ENCODE data around the gene RORB.

Gene RORB

DNA sequence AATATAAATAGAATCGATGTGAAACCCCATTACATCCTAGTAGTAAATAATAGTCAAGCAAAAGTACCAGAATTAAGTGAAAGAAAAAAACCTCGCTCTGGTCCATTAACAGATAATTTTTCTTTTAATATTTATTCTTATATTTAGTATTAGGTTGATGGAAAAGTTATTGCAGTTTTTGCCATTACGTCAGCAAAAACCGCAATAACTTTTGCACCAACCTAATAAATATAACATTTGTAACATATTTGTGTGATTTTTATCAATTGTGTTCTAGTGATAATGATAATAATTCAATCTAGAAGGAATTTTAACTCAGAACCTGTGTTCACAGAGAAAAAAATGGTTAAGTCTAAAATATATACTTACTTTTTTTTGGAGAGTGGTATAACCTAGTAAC is 16.1 kb downstream of the RORB start:
- Histone ChIP-seq H3K4me1 (ENCODE audit: control extremely low read depth in 1 of 4, control insufficient read depth in 4 of 4, insufficient read depth in 4 of 4, low read length in 3 of 4) (no peaks in the 10 kb centered on the region), H3K27me3 (replicated peaks in 2 of 5; ENCODE audit: control insufficient read depth in 4 of 5, insufficient read depth in 5 of 5, low read length in 4 of 5) (no peaks in the 10 kb centered on the region), H3K36me3 (ENCODE audit: control insufficient read depth in 4 of 4, insufficient read depth in 4 of 4, low read length in 3 of 4) (no peaks in the 10 kb centered on the region), H3K9me3 (ENCODE audit: control extremely low read depth in 1 of 5, control insufficient read depth in 4 of 5, insufficient read depth in 2 of 5, low read depth in 1 of 5, low read length in 4 of 5) (no peaks in the 10 kb centered on the region), H3K4me3 (ENCODE audit: control insufficient read depth in 1 of 7, extremely low read depth in 1 of 7, insufficient read depth in 4 of 7, low read depth in 2 of 7, low read length in 6 of 7) (no peak overlapping the region), H3K27ac (ENCODE audit: insufficient read depth in 1 of 2, low read depth in 1 of 2, low read length in 2 of 2, poor library complexity in 1 of 2, severe bottlenecking in 2 of 2) (no peak overlapping the region)
- no peak for DNase-seq
- ChIA-PET POLR2A (no interaction called here), CTCF (no interaction called here)
- WGBS (ENCODE audit: insufficient coverage), result no CpG with 5 or more reads among the region's 4 CpGs

DNA sequence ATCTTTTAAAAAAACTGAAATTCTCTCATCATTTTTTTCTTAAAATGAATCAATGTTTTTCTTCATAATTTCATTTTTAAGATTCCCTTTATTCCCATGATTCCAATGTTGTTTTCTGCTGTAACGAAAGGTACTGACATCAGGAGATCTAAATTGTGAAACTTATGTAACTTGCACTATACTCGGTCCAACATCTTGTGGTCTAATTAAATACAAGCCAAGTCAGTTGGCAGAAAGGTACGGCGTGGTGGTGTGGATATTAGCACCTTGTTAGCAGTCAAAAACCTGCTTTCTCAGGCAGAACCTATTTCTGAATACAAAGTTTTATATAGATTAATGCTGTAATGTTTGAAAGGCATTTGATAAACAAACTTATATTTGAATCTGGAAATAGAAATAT is 20.1 kb downstream of the RORB start:
- Histone ChIP-seq H3K4me1 (ENCODE audit: control extremely low read depth in 1 of 4, control insufficient read depth in 4 of 4, insufficient read depth in 4 of 4, low read length in 3 of 4) (no peaks in the 10 kb centered on the region), H3K27ac (ENCODE audit: insufficient read depth in 1 of 2, low read depth in 1 of 2, low read length in 2 of 2, poor library complexity in 1 of 2, severe bottlenecking in 2 of 2) (no peak overlapping the region), H3K36me3 (ENCODE audit: control insufficient read depth in 4 of 4, insufficient read depth in 4 of 4, low read length in 3 of 4) (no peaks in the 10 kb centered on the region), H3K4me3 (ENCODE audit: control insufficient read depth in 1 of 7, extremely low read depth in 1 of 7, insufficient read depth in 4 of 7, low read depth in 2 of 7, low read length in 6 of 7) (no peak overlapping the region), H3K27me3 (replicated peaks in 2 of 5; ENCODE audit: control insufficient read depth in 4 of 5, insufficient read depth in 5 of 5, low read length in 4 of 5) (peaks cover 0 to 2% (median 0%) of the 10 kb centered on the region in 5 experiments), H3K9me3 (ENCODE audit: control extremely low read depth in 1 of 5, control insufficient read depth in 4 of 5, insufficient read depth in 2 of 5, low read depth in 1 of 5, low read length in 4 of 5) (no peaks in the 10 kb centered on the region)
- ChIA-PET POLR2A (no interaction called here), CTCF (no interaction called here)
- WGBS (ENCODE audit: insufficient coverage), result 88% methylated on average over 1 of the region's 4 CpGs
- DNase-seq, result no peak

DNA sequence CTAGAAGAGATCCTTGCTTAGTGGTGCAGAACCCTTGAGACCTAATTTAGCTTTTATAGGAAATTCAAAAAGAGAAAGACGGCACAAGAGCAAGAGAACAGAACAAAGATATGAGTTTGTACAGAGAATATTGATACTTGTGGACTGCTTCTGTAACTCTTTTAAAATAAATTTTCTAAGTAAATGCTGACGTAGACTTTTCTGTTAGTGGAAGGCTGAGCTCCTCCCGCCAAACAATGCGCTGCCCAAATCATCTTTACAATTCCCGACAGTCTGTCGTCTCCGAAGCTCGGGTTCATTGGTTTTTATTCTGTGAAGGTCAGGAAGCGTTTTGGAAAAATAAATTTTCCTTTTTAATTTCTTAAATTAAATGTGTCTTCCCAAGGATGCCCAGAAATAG is 22.3 kb downstream of the RORB start:
- WGBS (ENCODE audit: insufficient coverage), result 97% methylated on average over 4 of the region's 9 CpGs
- CTCF ChIA-PET, result no interaction called here
- no peaks in the 10 kb centered on the region for H3K9me3 ChIP-seq (ENCODE audit: control extremely low read depth in 1 of 5, control insufficient read depth in 4 of 5, insufficient read depth in 2 of 5, low read depth in 1 of 5, low read length in 4 of 5)
- H3K27ac ChIP-seq (ENCODE audit: insufficient read depth in 1 of 2, low read depth in 1 of 2, low read length in 2 of 2, poor library complexity in 1 of 2, severe bottlenecking in 2 of 2), result no peak overlapping the region
- H3K4me1 ChIP-seq (ENCODE audit: control extremely low read depth in 1 of 4, control insufficient read depth in 4 of 4, insufficient read depth in 4 of 4, low read length in 3 of 4), result no peaks in the 10 kb centered on the region
- H3K27me3 ChIP-seq (replicated peaks in 2 of 5; ENCODE audit: control insufficient read depth in 4 of 5, insufficient read depth in 5 of 5, low read length in 4 of 5), result peaks cover 0 to 2% (median 0%) of the 10 kb centered on the region in 5 experiments
- DNase-seq, result no peak
- no peaks in the 10 kb centered on the region for H3K36me3 ChIP-seq (ENCODE audit: control insufficient read depth in 4 of 4, insufficient read depth in 4 of 4, low read length in 3 of 4)
- POLR2A ChIA-PET, result no interaction called here
- H3K4me3 ChIP-seq (ENCODE audit: control insufficient read depth in 1 of 7, extremely low read depth in 1 of 7, insufficient read depth in 4 of 7, low read depth in 2 of 7, low read length in 6 of 7), result no peak overlapping the region

DNA sequence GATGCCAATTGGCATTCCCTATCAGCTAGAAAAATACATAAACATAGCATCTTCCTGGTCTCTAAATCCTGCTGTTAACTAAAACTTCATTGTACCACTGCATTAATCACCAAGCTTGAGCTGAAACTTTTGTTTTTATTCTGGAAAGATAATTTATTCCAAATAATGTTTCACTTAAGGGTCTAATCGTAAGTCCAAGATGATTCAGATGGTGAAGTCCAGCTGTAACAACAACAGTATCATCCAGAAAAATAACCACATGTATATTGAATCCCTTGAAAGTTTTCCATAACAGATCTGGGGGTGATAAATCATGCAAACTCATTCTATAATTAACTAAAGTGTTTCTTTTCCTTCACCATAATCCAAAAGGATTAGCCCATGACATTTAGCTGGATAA is 23.9 kb downstream of the RORB start:
- CTCF ChIA-PET, result no interaction called here
- POLR2A ChIA-PET, result no interaction called here
- WGBS (ENCODE audit: insufficient coverage), result no CpG with 5 or more reads among the region's 1 CpG
- no peaks in the 10 kb centered on the region for H3K4me1 ChIP-seq (ENCODE audit: control extremely low read depth in 1 of 4, control insufficient read depth in 4 of 4, insufficient read depth in 4 of 4, low read length in 3 of 4)
- H3K27ac ChIP-seq (ENCODE audit: insufficient read depth in 1 of 2, low read depth in 1 of 2, low read length in 2 of 2, poor library complexity in 1 of 2, severe bottlenecking in 2 of 2), result no peak overlapping the region
- H3K27me3 ChIP-seq (replicated peaks in 2 of 5; ENCODE audit: control insufficient read depth in 4 of 5, insufficient read depth in 5 of 5, low read length in 4 of 5), result peaks cover 0 to 6% (median 2%) of the 10 kb centered on the region in 5 experiments
- no peaks in the 10 kb centered on the region for H3K36me3 ChIP-seq (ENCODE audit: control insufficient read depth in 4 of 4, insufficient read depth in 4 of 4, low read length in 3 of 4)
- no peak overlapping the region for H3K4me3 ChIP-seq (ENCODE audit: control insufficient read depth in 1 of 7, extremely low read depth in 1 of 7, insufficient read depth in 4 of 7, low read depth in 2 of 7, low read length in 6 of 7)
- DNase-seq, result no peak
- H3K9me3 ChIP-seq (ENCODE audit: control extremely low read depth in 1 of 5, control insufficient read depth in 4 of 5, insufficient read depth in 2 of 5, low read depth in 1 of 5, low read length in 4 of 5), result no peaks in the 10 kb centered on the region

DNA sequence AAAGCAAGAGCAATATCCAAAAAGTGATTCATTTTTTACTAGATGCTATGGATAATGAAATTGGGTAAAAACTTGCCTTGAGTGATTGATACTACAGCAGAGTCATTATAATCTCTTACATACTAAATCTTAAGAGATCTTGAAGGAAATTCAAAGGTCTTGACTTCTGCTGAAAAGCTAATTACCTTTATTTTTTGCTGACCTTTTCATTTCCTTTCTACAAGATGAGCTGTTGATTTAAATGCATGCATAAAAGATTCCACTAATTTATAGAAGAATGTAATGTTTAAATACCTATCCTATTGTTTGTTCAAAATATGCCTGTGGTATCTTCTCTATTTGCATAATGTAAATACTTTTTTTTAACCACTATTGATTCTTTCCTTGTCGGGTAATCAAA is 27.2 kb downstream of the RORB start:
- Histone ChIP-seq H3K4me1 (ENCODE audit: control extremely low read depth in 1 of 4, control insufficient read depth in 4 of 4, insufficient read depth in 4 of 4, low read length in 3 of 4) (no peaks in the 10 kb centered on the region), H3K36me3 (ENCODE audit: control insufficient read depth in 4 of 4, insufficient read depth in 4 of 4, low read length in 3 of 4) (no peaks in the 10 kb centered on the region), H3K9me3 (ENCODE audit: control extremely low read depth in 1 of 5, control insufficient read depth in 4 of 5, insufficient read depth in 2 of 5, low read depth in 1 of 5, low read length in 4 of 5) (no peaks in the 10 kb centered on the region), H3K27me3 (replicated peaks in 2 of 5; ENCODE audit: control insufficient read depth in 4 of 5, insufficient read depth in 5 of 5, low read length in 4 of 5) (peaks cover 0 to 6% (median 2%) of the 10 kb centered on the region in 5 experiments), H3K27ac (ENCODE audit: insufficient read depth in 1 of 2, low read depth in 1 of 2, low read length in 2 of 2, poor library complexity in 1 of 2, severe bottlenecking in 2 of 2) (no peak overlapping the region), H3K4me3 (ENCODE audit: control insufficient read depth in 1 of 7, extremely low read depth in 1 of 7, insufficient read depth in 4 of 7, low read depth in 2 of 7, low read length in 6 of 7) (no peak overlapping the region)
- WGBS (ENCODE audit: insufficient coverage), result no CpG with 5 or more reads among the region's 1 CpG
- POLR2A ChIA-PET, result no interaction called here
- DNase-seq, result no peak
- CTCF ChIA-PET, result no interaction called here

DNA sequence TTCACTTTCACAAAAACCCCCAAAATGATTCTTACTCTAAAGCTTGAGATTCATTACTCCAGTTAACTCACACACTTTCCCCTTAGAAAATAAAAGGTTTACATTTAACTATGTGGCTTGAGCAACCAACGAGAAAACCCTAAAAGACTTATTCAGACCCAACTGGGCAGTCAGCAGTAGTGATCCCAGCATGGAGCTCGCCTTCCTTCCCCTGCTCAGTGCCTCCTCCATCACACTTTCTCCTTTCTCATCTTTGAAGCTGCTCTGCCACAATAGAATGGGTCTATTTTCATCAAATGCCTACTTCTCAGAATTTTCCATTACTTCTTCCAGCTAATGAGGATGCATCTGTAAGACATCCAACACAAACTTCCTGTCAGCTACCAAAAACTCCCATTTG is 29.1 kb downstream of the RORB start:
- DNase-seq, result no peak
- no peak overlapping the region for H3K27ac ChIP-seq (ENCODE audit: insufficient read depth in 1 of 2, low read depth in 1 of 2, low read length in 2 of 2, poor library complexity in 1 of 2, severe bottlenecking in 2 of 2)
- WGBS (ENCODE audit: insufficient coverage), result 74% methylated on average over 2 of the region's 2 CpGs
- no peaks in the 10 kb centered on the region for H3K4me1 ChIP-seq (ENCODE audit: control extremely low read depth in 1 of 4, control insufficient read depth in 4 of 4, insufficient read depth in 4 of 4, low read length in 3 of 4)
- ChIA-PET POLR2A (no interaction called here), CTCF (no interaction called here)
- H3K27me3 ChIP-seq (replicated peaks in 2 of 5; ENCODE audit: control insufficient read depth in 4 of 5, insufficient read depth in 5 of 5, low read length in 4 of 5), result peaks cover 0 to 6% (median 2%) of the 10 kb centered on the region in 5 experiments
- H3K4me3 ChIP-seq (ENCODE audit: control insufficient read depth in 1 of 7, extremely low read depth in 1 of 7, insufficient read depth in 4 of 7, low read depth in 2 of 7, low read length in 6 of 7), result no peak overlapping the region
- no peaks in the 10 kb centered on the region for H3K9me3 ChIP-seq (ENCODE audit: control extremely low read depth in 1 of 5, control insufficient read depth in 4 of 5, insufficient read depth in 2 of 5, low read depth in 1 of 5, low read length in 4 of 5)
- no peaks in the 10 kb centered on the region for H3K36me3 ChIP-seq (ENCODE audit: control insufficient read depth in 4 of 4, insufficient read depth in 4 of 4, low read length in 3 of 4)

DNA sequence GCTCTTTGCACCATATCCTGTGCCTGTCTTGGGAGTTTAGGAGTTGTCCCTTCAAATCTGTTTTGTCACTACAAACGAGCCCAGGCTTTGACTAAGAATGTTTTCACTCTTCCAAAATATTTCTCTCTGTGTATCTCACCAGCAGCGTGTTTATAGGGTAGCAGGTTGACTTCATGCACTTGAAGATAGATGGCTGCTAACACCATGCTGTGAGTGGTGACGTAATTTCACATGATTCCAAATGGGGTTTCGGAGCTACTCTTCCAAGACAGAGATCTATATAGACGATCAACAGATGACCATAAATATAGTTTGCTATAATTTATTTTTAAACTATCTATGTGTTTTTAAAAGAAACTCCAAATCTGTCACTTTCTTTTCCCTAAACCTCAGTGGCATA is 30.6 kb downstream of the RORB start:
- H3K27ac ChIP-seq (ENCODE audit: insufficient read depth in 1 of 2, low read depth in 1 of 2, low read length in 2 of 2, poor library complexity in 1 of 2, severe bottlenecking in 2 of 2), result no peak overlapping the region
- H3K4me3 ChIP-seq (ENCODE audit: control insufficient read depth in 1 of 7, extremely low read depth in 1 of 7, insufficient read depth in 4 of 7, low read depth in 2 of 7, low read length in 6 of 7), result no peak overlapping the region
- ChIA-PET CTCF (interaction anchor here (0.8 kb wide), 2 partner anchors 22 to 119 kb away, joined by 3 read pairs; no protein-coding TSS in a partner anchor), POLR2A (no interaction called here)
- WGBS (ENCODE audit: insufficient coverage), result no CpG with 5 or more reads among the region's 5 CpGs
- H3K27me3 ChIP-seq (replicated peaks in 2 of 5; ENCODE audit: control insufficient read depth in 4 of 5, insufficient read depth in 5 of 5, low read length in 4 of 5), result peaks cover 0 to 6% (median 2%) of the 10 kb centered on the region in 5 experiments
- DNase-seq, result no peak
- H3K36me3 ChIP-seq (ENCODE audit: control insufficient read depth in 4 of 4, insufficient read depth in 4 of 4, low read length in 3 of 4), result no peaks in the 10 kb centered on the region
- H3K9me3 ChIP-seq (ENCODE audit: control extremely low read depth in 1 of 5, control insufficient read depth in 4 of 5, insufficient read depth in 2 of 5, low read depth in 1 of 5, low read length in 4 of 5), result no peaks in the 10 kb centered on the region
- H3K4me1 ChIP-seq (ENCODE audit: control extremely low read depth in 1 of 4, control insufficient read depth in 4 of 4, insufficient read depth in 4 of 4, low read length in 3 of 4), result no peaks in the 10 kb centered on the region
